ENCODE measurements around the gene CACNA2D1.

The CACNA2D1 gene

GRCh38 chr7:82172017-82172416 lies 271.6 kb downstream of the CACNA2D1 start:
- Histone ChIP-seq H3K27ac (ENCODE audit: low read depth, low read length) (no peak overlapping the region), H3K4me3 (ENCODE audit: low read depth, low read length) (no peak overlapping the region), H3K4me1 (ENCODE audit: control insufficient read depth, insufficient read depth, low read length) (peaks cover 33% of the 10 kb centered on the region)

GRCh38 chr7:82167558-82168314 lies 275.8 kb downstream of the CACNA2D1 start:
- H3K27ac ChIP-seq (ENCODE audit: low read depth, low read length): peak overlapping the region; percentile 48; the same call in 1 of the 2 replicates
- H3K9ac ChIP-seq (ENCODE audit: low read length): no peak overlapping the region
- no peaks in the 10 kb centered on the region for H3K9me3 ChIP-seq (ENCODE audit: control insufficient read depth, insufficient read depth, low read depth, low read length)
- H3K4me1 ChIP-seq (ENCODE audit: control insufficient read depth, insufficient read depth, low read length): peaks cover 19% of the 10 kb centered on the region; the same call in 1 of the 2 replicates
- no peaks in the 10 kb centered on the region for H3K36me3 ChIP-seq (ENCODE audit: control insufficient read depth, insufficient read depth, low read length)
- H3K4me3 ChIP-seq (ENCODE audit: low read depth, low read length): no peak overlapping the region
- no peaks in the 10 kb centered on the region for H3K27me3 ChIP-seq (ENCODE audit: control insufficient read depth, insufficient read depth, low read length)

More at GRCh38 chr7:82172017-82172416, 271.6 kb downstream of the CACNA2D1 start:
- Histone ChIP-seq H3K9ac (ENCODE audit: low read length) (no peak overlapping the region), H3K27me3 (ENCODE audit: control insufficient read depth, insufficient read depth, low read length) (no peaks in the 10 kb centered on the region), H3K36me3 (ENCODE audit: control insufficient read depth, insufficient read depth, low read length) (no peaks in the 10 kb centered on the region), H3K9me3 (ENCODE audit: control insufficient read depth, insufficient read depth, low read depth, low read length) (no peaks in the 10 kb centered on the region)

GRCh38 chr7:82166260-82167015 lies 277.1 kb downstream of the CACNA2D1 start:
- no peaks in the 10 kb centered on the region for H3K36me3 ChIP-seq (ENCODE audit: control insufficient read depth, insufficient read depth, low read length)
- no peak overlapping the region for H3K9ac ChIP-seq (ENCODE audit: low read length)
- H3K4me1 ChIP-seq (ENCODE audit: control insufficient read depth, insufficient read depth, low read length): peaks cover 31% of the 10 kb centered on the region
- no peak overlapping the region for H3K27ac ChIP-seq (ENCODE audit: low read depth, low read length)
- no peaks in the 10 kb centered on the region for H3K27me3 ChIP-seq (ENCODE audit: control insufficient read depth, insufficient read depth, low read length)
- no peaks in the 10 kb centered on the region for H3K9me3 ChIP-seq (ENCODE audit: control insufficient read depth, insufficient read depth, low read depth, low read length)
- H3K4me3 ChIP-seq (ENCODE audit: low read depth, low read length): no peak overlapping the region

GRCh38 chr7:82164813-82165212 lies 278.8 kb downstream of the CACNA2D1 start:
- H3K9me3 ChIP-seq (ENCODE audit: control insufficient read depth, insufficient read depth, low read depth, low read length): no peaks in the 10 kb centered on the region
- H3K27ac ChIP-seq (ENCODE audit: low read depth, low read length): no peak overlapping the region; the same call in 1 of the 2 replicates
- peaks cover 31% of the 10 kb centered on the region for H3K4me1 ChIP-seq (ENCODE audit: control insufficient read depth, insufficient read depth, low read length)
- no peaks in the 10 kb centered on the region for H3K36me3 ChIP-seq (ENCODE audit: control insufficient read depth, insufficient read depth, low read length)
- H3K27me3 ChIP-seq (ENCODE audit: control insufficient read depth, insufficient read depth, low read length): no peaks in the 10 kb centered on the region
- H3K9ac ChIP-seq (ENCODE audit: low read length): no peak overlapping the region
- no peak overlapping the region for H3K4me3 ChIP-seq (ENCODE audit: low read depth, low read length)

- no peak overlapping the region for H3K27ac ChIP-seq (ENCODE audit: low read depth, low read length)
- H3K36me3 ChIP-seq (ENCODE audit: control insufficient read depth, insufficient read depth, low read length): no peaks in the 10 kb centered on the region
- no peak overlapping the region for H3K4me3 ChIP-seq (ENCODE audit: low read depth, low read length)
- H3K9me3 ChIP-seq (ENCODE audit: control insufficient read depth, insufficient read depth, low read depth, low read length): no peaks in the 10 kb centered on the region
- no peak overlapping the region for H3K9ac ChIP-seq (ENCODE audit: low read length)
- peaks cover 31% of the 10 kb centered on the region for H3K4me1 ChIP-seq (ENCODE audit: control insufficient read depth, insufficient read depth, low read length)
- H3K27me3 ChIP-seq (ENCODE audit: control insufficient read depth, insufficient read depth, low read length): no peaks in the 10 kb centered on the region
Measured at GRCh38 chr7:82164410-82164809, 279.2 kb downstream of the CACNA2D1 start.

- no peak overlapping the region for H3K4me3 ChIP-seq (ENCODE audit: low read depth, low read length)
- H3K27me3 ChIP-seq (ENCODE audit: control insufficient read depth, insufficient read depth, low read length): no peaks in the 10 kb centered on the region
- no peaks in the 10 kb centered on the region for H3K9me3 ChIP-seq (ENCODE audit: control insufficient read depth, insufficient read depth, low read depth, low read length)
- no peak overlapping the region for H3K9ac ChIP-seq (ENCODE audit: low read length)
- H3K36me3 ChIP-seq (ENCODE audit: control insufficient read depth, insufficient read depth, low read length): no peaks in the 10 kb centered on the region
- peaks cover 31% of the 10 kb centered on the region for H3K4me1 ChIP-seq (ENCODE audit: control insufficient read depth, insufficient read depth, low read length)
- no peak overlapping the region for H3K27ac ChIP-seq (ENCODE audit: low read depth, low read length)
Measured at GRCh38 chr7:82163586-82163985, 280.0 kb downstream of the CACNA2D1 start.

GRCh38 chr7:82162289-82162688 lies 281.3 kb downstream of the CACNA2D1 start:
- Histone ChIP-seq H3K9me3 (ENCODE audit: control insufficient read depth, insufficient read depth, low read depth, low read length) (no peaks in the 10 kb centered on the region), H3K27me3 (ENCODE audit: control insufficient read depth, insufficient read depth, low read length) (no peaks in the 10 kb centered on the region), H3K27ac (ENCODE audit: low read depth, low read length) (no peak overlapping the region)

GRCh38 chr7:82158327-82158726 lies 285.2 kb downstream of the CACNA2D1 start:
- Histone ChIP-seq H3K27me3 (ENCODE audit: control insufficient read depth, insufficient read depth, low read length) (no peaks in the 10 kb centered on the region), H3K4me1 (ENCODE audit: control insufficient read depth, insufficient read depth, low read length) (peaks cover 19% of the 10 kb centered on the region), H3K27ac (ENCODE audit: low read depth, low read length) (no peak overlapping the region), H3K9me3 (ENCODE audit: control insufficient read depth, insufficient read depth, low read depth, low read length) (no peaks in the 10 kb centered on the region), H3K9ac (ENCODE audit: low read length) (no peak overlapping the region), H3K4me3 (ENCODE audit: low read depth, low read length) (no peak overlapping the region), H3K36me3 (ENCODE audit: control insufficient read depth, insufficient read depth, low read length) (no peaks in the 10 kb centered on the region)

More at GRCh38 chr7:82162289-82162688, 281.3 kb downstream of the CACNA2D1 start:
- no peak overlapping the region for H3K4me3 ChIP-seq (ENCODE audit: low read depth, low read length)
- no peak overlapping the region for H3K9ac ChIP-seq (ENCODE audit: low read length)
- no peaks in the 10 kb centered on the region for H3K36me3 ChIP-seq (ENCODE audit: control insufficient read depth, insufficient read depth, low read length)
- H3K4me1 ChIP-seq (ENCODE audit: control insufficient read depth, insufficient read depth, low read length): peaks cover 28% of the 10 kb centered on the region

- Histone ChIP-seq H3K9me3 (ENCODE audit: control insufficient read depth, insufficient read depth, low read depth, low read length) (no peaks in the 10 kb centered on the region), H3K36me3 (ENCODE audit: control insufficient read depth, insufficient read depth, low read length) (no peaks in the 10 kb centered on the region), H3K4me1 (ENCODE audit: control insufficient read depth, insufficient read depth, low read length) (peaks cover 11% of the 10 kb centered on the region), H3K4me3 (ENCODE audit: low read depth, low read length) (no peak overlapping the region), H3K27ac (ENCODE audit: low read depth, low read length) (no peak overlapping the region), H3K9ac (ENCODE audit: low read length) (no peak overlapping the region), H3K27me3 (ENCODE audit: control insufficient read depth, insufficient read depth, low read length) (no peaks in the 10 kb centered on the region)
Measured at GRCh38 chr7:82156893-82157292, 286.7 kb downstream of the CACNA2D1 start.

- Histone ChIP-seq H3K4me1 (ENCODE audit: control insufficient read depth, insufficient read depth, low read length) (peaks cover 14% of the 10 kb centered on the region), H3K9me3 (ENCODE audit: control insufficient read depth, insufficient read depth, low read depth, low read length) (no peaks in the 10 kb centered on the region), H3K9ac (ENCODE audit: low read length) (no peak overlapping the region), H3K36me3 (ENCODE audit: control insufficient read depth, insufficient read depth, low read length) (no peaks in the 10 kb centered on the region), H3K27me3 (ENCODE audit: control insufficient read depth, insufficient read depth, low read length) (no peaks in the 10 kb centered on the region), H3K4me3 (ENCODE audit: low read depth, low read length) (no peak overlapping the region), H3K27ac (ENCODE audit: low read depth, low read length) (no peak overlapping the region)
Measured at GRCh38 chr7:82156168-82156567, 287.4 kb downstream of the CACNA2D1 start.

- no peak overlapping the region for H3K9ac ChIP-seq (ENCODE audit: low read length)
- no peaks in the 10 kb centered on the region for H3K9me3 ChIP-seq (ENCODE audit: control insufficient read depth, insufficient read depth, low read depth, low read length)
- peaks cover 22% of the 10 kb centered on the region for H3K4me1 ChIP-seq (ENCODE audit: control insufficient read depth, insufficient read depth, low read length)
- no peaks in the 10 kb centered on the region for H3K27me3 ChIP-seq (ENCODE audit: control insufficient read depth, insufficient read depth, low read length)
- no peaks in the 10 kb centered on the region for H3K36me3 ChIP-seq (ENCODE audit: control insufficient read depth, insufficient read depth, low read length)
- no peak overlapping the region for H3K4me3 ChIP-seq (ENCODE audit: low read depth, low read length)
- H3K27ac ChIP-seq (ENCODE audit: low read depth, low read length): no peak overlapping the region
Measured at GRCh38 chr7:82154728-82155127, 288.8 kb downstream of the CACNA2D1 start.

All from HUES6 (cell line).